H1 (cell line): ENCODE results near the gene TSSK6. TPM values are rescaled to one million over a fixed set of nuclear protein-coding genes. Genes with fewer than 3 reads are reported as not detected.

Experiments
- CTCF ChIA-PET: fragments of 300-600 bp; sonication (Branson Sonifier 250); formaldehyde crosslinking; loops from one replicate; lab custom pipeline; 2021; ENCODE audit not compliant: partially characterized antibody; lab: Charles Lee
- POLR2A ChIA-PET: fragments of 300-600 bp; sonication (Branson Sonifier 250); formaldehyde crosslinking; loops from one replicate; lab custom pipeline; 2021; ENCODE audit warnings: inconsistent platforms; ENCODE audit not compliant: partially characterized antibody; lab: Charles Lee
- DNase-seq, 2 experiments: peaks; one replicate each; pipeline versions ENCODE4 v3.0.0 to v3.0.0-alpha.2; 2010 to 2022; ENCODE audit warnings: low spot score in 2 of 2, low read depth in 1 of 2, mixed read lengths in 1 of 2
- FAIRE-seq: peaks from 2 replicates; lab custom pipeline; 2011; peaks lifted over from hg19 to GRCh38; lab: Jason Lieb, UNC
- H2AFZ ChIP-seq: 2 replicates; pipeline ENCODE4 v1.8.1; 2012; ENCODE audit warnings: low read length, inconsistent platforms
- H2AK5ac ChIP-seq: 2 replicates; pipeline ENCODE4 v1.6.1; 2013; ENCODE audit warnings: low read depth, low read length
- H2BK120ac ChIP-seq: replicated peaks from 2 replicates; pipeline ENCODE3; 2013; ENCODE audit warnings: low read depth, low read length, inconsistent platforms
- H2BK12ac ChIP-seq: 2 replicates; pipeline ENCODE4 v1.6.1; 2013; ENCODE audit warnings: low read depth, low read length
- H2BK15ac ChIP-seq: 2 replicates; pipeline ENCODE4 v1.6.1; 2013; ENCODE audit warnings: low read length
- H2BK20ac ChIP-seq: 2 replicates; pipeline ENCODE4 v1.6.1; 2013; ENCODE audit warnings: low read length
- H2BK5ac ChIP-seq: 2 replicates; pipeline ENCODE4 v1.6.1; 2013; ENCODE audit warnings: low read depth, low read length
- H3K14ac ChIP-seq: 2 replicates; pipeline ENCODE4 v1.6.1; 2013; ENCODE audit warnings: inconsistent platforms; ENCODE audit not compliant: insufficient read length
- H3K18ac ChIP-seq: 2 replicates; pipeline ENCODE4 v1.6.1; 2013; ENCODE audit warnings: low read length; ENCODE audit errors: extremely low read depth
- H3K23ac ChIP-seq: 2 replicates; pipeline ENCODE4 v1.6.1; 2013; ENCODE audit warnings: inconsistent platforms; ENCODE audit not compliant: insufficient read length
- H3K23me2 ChIP-seq: 2 replicates; pipeline ENCODE4 v1.6.1; 2013; ENCODE audit warnings: low read depth, low read length
- H3K27ac ChIP-seq: 2 replicates; pipeline ENCODE4 v1.6.1; 2011; ENCODE audit warnings: low read depth, low read length, inconsistent platforms
- H3K27me3 ChIP-seq, 4 experiments: replicated peaks in 1 of 4; 1 replicate in 1 of 4; 2 replicates in 3 of 4; pipeline versions ENCODE4 v1.6.1 to v1.8.1; 2011 to 2013; ENCODE audit warnings: low read length in 3 of 4, mild to moderate bottlenecking in 3 of 4, inconsistent platforms in 2 of 4, mixed read lengths in 2 of 4, moderate library complexity in 1 of 4; ENCODE audit not compliant: control insufficient read depth in 3 of 4, insufficient read depth in 3 of 4; ENCODE audit errors: extremely low read depth in 1 of 4
- H3K36me3 ChIP-seq, 4 experiments: 2 replicates each; pipeline versions ENCODE4 v1.6.1 to v1.8.1; 2011 to 2013; ENCODE audit warnings: mild to moderate bottlenecking in 4 of 4, low read length in 3 of 4, moderate library complexity in 2 of 4, control low read depth in 1 of 4, inconsistent platforms in 1 of 4; ENCODE audit not compliant: insufficient read depth in 4 of 4, control insufficient read depth in 2 of 4
- H3K4ac ChIP-seq: replicated peaks from 2 replicates; pipeline ENCODE3; 2013; ENCODE audit warnings: low read length, low read depth, mixed read lengths, inconsistent platforms; ENCODE audit not compliant: insufficient read length
- H3K4me1 ChIP-seq, 4 experiments: replicated peaks in 1 of 4; 1 replicate in 1 of 4; 2 replicates in 3 of 4; pipeline versions ENCODE4 v1.6.1 to v1.8.1; 2011 to 2013; ENCODE audit warnings: low read length in 3 of 4, inconsistent platforms in 2 of 4, mixed read lengths in 1 of 4; ENCODE audit not compliant: insufficient read depth in 4 of 4, control insufficient read depth in 3 of 4
- H3K4me2 ChIP-seq, 2 experiments: 2 replicates each; pipeline versions ENCODE4 v1.6.1 to v1.8.1; 2011 to 2013; ENCODE audit warnings: low read depth in 2 of 2, low read length in 2 of 2, control low read depth in 1 of 2, inconsistent platforms in 1 of 2, mild to moderate bottlenecking in 1 of 2; ENCODE audit not compliant: insufficient read depth in 1 of 2
- H3K4me3 ChIP-seq, 4 experiments: fragments of 200-600, 300-600 bp in 1 of 4; sonication (generic), shearing (Covaris generic), sonication (Bioruptor Twin) in 1 of 4; 2 replicates each; pipeline versions ENCODE4 v1.5.1 to v1.8.1; 2011 to 2016; ENCODE audit warnings: low read length in 4 of 4, low read depth in 3 of 4, control low read depth in 2 of 4, inconsistent platforms in 2 of 4, mild to moderate bottlenecking in 2 of 4, mixed read lengths in 1 of 4, moderate library complexity in 1 of 4; ENCODE audit not compliant: insufficient read depth in 2 of 4; ENCODE audit errors: extremely low read depth in 1 of 4
- H3K56ac ChIP-seq: replicated peaks from 2 replicates; pipeline ENCODE3; 2013; ENCODE audit warnings: low read depth, mild to moderate bottlenecking, mixed read lengths, low read length, inconsistent platforms; ENCODE audit not compliant: insufficient read length
- H3K79me1 ChIP-seq: 2 replicates; pipeline ENCODE4 v1.6.1; 2013; ENCODE audit warnings: low read depth, low read length, control low read depth
- H3K79me2 ChIP-seq, 2 experiments: 2 replicates each; pipeline versions ENCODE4 v1.6.1 to v1.8.1; 2012 to 2013; ENCODE audit warnings: low read length in 2 of 2, mild to moderate bottlenecking in 2 of 2, inconsistent platforms in 1 of 2; ENCODE audit not compliant: insufficient read depth in 2 of 2, control insufficient read depth in 1 of 2
- H3K9ac ChIP-seq, 4 experiments: replicated peaks in 1 of 4; 1 replicate in 1 of 4; 2 replicates in 3 of 4; pipeline versions ENCODE4 v1.6.1 to v1.8.1; 2011 to 2013; ENCODE audit warnings: low read depth in 3 of 4, low read length in 3 of 4, control low read depth in 2 of 4, mild to moderate bottlenecking in 2 of 4, moderate library complexity in 2 of 4, inconsistent platforms in 1 of 4; ENCODE audit errors: extremely low read depth in 1 of 4
- H3K9me3 ChIP-seq, 2 experiments: 2 replicates each; pipeline versions ENCODE4 v1.6.1 to v1.8.1; 2012 to 2013; ENCODE audit warnings: mild to moderate bottlenecking in 2 of 2, moderate library complexity in 2 of 2, control low read depth in 1 of 2, inconsistent platforms in 1 of 2, low read depth in 1 of 2, low read length in 1 of 2, mixed read lengths in 1 of 2; ENCODE audit not compliant: insufficient read depth in 2 of 2
- H4K20me1 ChIP-seq, 2 experiments: replicated peaks in 1 of 2; 2 replicates each; pipeline versions ENCODE3 to v1.8.1; 2011 to 2013; ENCODE audit warnings: inconsistent platforms in 2 of 2, low read length in 2 of 2, mild to moderate bottlenecking in 1 of 2; ENCODE audit not compliant: insufficient read depth in 2 of 2, control insufficient read depth in 1 of 2
- H4K5ac ChIP-seq: 2 replicates; pipeline ENCODE4 v1.6.1; 2013; ENCODE audit warnings: low read length, low read depth, mixed read lengths, inconsistent platforms; ENCODE audit not compliant: insufficient read length
- H4K8ac ChIP-seq: 2 replicates; pipeline ENCODE4 v1.8.0; 2013; ENCODE audit warnings: mild to moderate bottlenecking, moderate library complexity, low read length, inconsistent platforms; ENCODE audit not compliant: insufficient read depth; ENCODE audit errors: extremely low read depth
- H4K91ac ChIP-seq: replicated peaks from 2 replicates; pipeline ENCODE3; 2013; ENCODE audit warnings: low read length, mixed read lengths, inconsistent platforms; ENCODE audit not compliant: insufficient read length
- BRCA1 ChIP-seq: IDR thresholded peaks from 2 replicates; pipeline ENCODE4 v1.6.1; 2012; ENCODE audit warnings: low read depth, low read length, improper control_type of control experiment
- CREB1 ChIP-seq: IDR thresholded peaks from 2 replicates; pipeline ENCODE4 v1.6.1; 2012; ENCODE audit warnings: inconsistent platforms
- POLR2A ChIP-seq, 2 experiments: IDR thresholded peaks; 1 replicate in 1 of 2; 2 replicates in 1 of 2; pipeline ENCODE4 v1.6.1; 2011; ENCODE audit warnings: low read depth in 2 of 2, low read length in 2 of 2, mild to moderate bottlenecking in 2 of 2; ENCODE audit errors: control extremely low read depth in 1 of 2
- POU5F1 ChIP-seq: IDR thresholded peaks from 2 replicates; pipeline ENCODE4 v1.6.1; 2011; ENCODE audit warnings: low read depth, mild to moderate bottlenecking, low read length, moderate library complexity
- RAD21 ChIP-seq, 2 experiments: IDR thresholded peaks in 1 of 2; conservative IDR thresholded peaks in 1 of 2; 2 replicates each; pipeline ENCODE4 v1.6.1; 2011; ENCODE audit warnings: low read depth in 2 of 2, low read length in 2 of 2, improper control_type of control experiment in 1 of 2, inconsistent platforms in 1 of 2, mild to moderate bottlenecking in 1 of 2, moderate library complexity in 1 of 2
- SRF ChIP-seq: IDR thresholded peaks from 2 replicates; pipeline ENCODE4 v1.6.1; 2011; ENCODE audit warnings: mild to moderate bottlenecking, low read depth, low read length, moderate library complexity
- TBP ChIP-seq: IDR thresholded peaks from 2 replicates; pipeline ENCODE4 v1.6.1; 2011; ENCODE audit warnings: low read depth, low read length, improper control_type of control experiment
- whole genome bisulfite sequencing, 2 experiments: shearing (Covaris generic) in 1 of 2; methylation state at CpG; one replicate each; pipeline versions ENCODE4 v1.1.6 to v1.1.7; 2013 to 2015; ENCODE audit warnings: low lambda C conversion rate in 2 of 2, mixed read lengths in 2 of 2, inconsistent platforms in 1 of 2, low coverage in 1 of 2, missing lambda C conversion rate in 1 of 2; ENCODE audit not compliant: insufficient replicate concordance in 2 of 2, insufficient coverage in 1 of 2, insufficient read length in 1 of 2; ENCODE audit errors: extremely low coverage in 1 of 2, missing lambda C conversion rate in 1 of 2; 5-methylcytosine and 5-hydroxymethylcytosine counted together
- polyA plus RNA-seq, 7 experiments: library from polyadenylated mRNA; depleted of rRNA in 3 of 7; stranded (reverse) in 5 of 7; unstranded in 2 of 7; fragments of >200 nt in 5 of 7; fragments of 200-250 nt in 2 of 7; gene quantifications; 1 replicate in 5 of 7; 2 replicates in 1 of 7; 4 replicates in 1 of 7; pipeline versions ENCODE4 v1.2.1 to v1.2.3, GENCODE V29; 2011 to 2013; ENCODE audit warnings: missing spikeins in 2 of 7, mixed read lengths in 2 of 7
- total RNA-seq: library from RNA; stranded (reverse); fragmentation: NEBNext Ultra II Directional; extraction: Animal tissue kit (Norgen Biotek cat#: 25700); gene quantifications from 2 replicates; pipeline ENCODE4 v1.2.1, GENCODE V29; 2021
- TF ChIP-seq, protein P1 (sequence below): IDR thresholded peaks from 2 replicates; pipeline ENCODE4 v1.6.1; 2012; ENCODE audit warnings: low read length, inconsistent platforms

TSSK6 gene
- total and polyA plus RNA-seq, 2 of the 8 experiments (the other 6 are each of a cell fraction or from before 2014, with no cell fraction given) = 3.6 to 7.8 TPM

DNA sequence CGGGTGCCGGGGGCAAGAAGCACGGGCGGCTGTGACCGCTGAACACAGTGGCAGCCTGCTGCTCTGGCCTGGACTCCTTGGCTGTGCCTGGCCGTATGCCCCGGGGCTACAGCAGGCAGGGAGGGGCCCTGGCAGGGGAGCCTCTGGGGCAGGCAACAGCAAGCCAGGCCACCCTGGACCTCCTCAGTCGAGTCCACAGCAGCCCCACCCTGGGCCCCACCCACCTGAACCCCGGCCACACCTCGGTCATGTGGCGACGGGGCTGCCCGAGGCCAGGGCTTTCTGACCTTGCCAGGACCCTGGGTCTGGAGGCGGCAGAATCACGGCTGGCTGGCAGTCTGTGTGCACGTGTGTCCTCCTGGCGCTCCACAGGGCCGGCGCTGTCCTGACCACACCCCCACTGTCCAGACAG is 31.4 kb upstream of the TSSK6 start:
- H2BK15ac ChIP-seq = no peak overlapping the region
- H3K4me1 ChIP-seq = no peaks in the 10 kb centered on the region; a peak in 3 of 7 replicates
- no peaks in the 10 kb centered on the region for H3K23me2 ChIP-seq
- no peak for FAIRE-seq
- H2AK5ac ChIP-seq = no peak overlapping the region
- H3K27ac ChIP-seq = no peak overlapping the region
- no peak overlapping the region for H2BK120ac ChIP-seq
- CTCF ChIA-PET = interaction anchor here (1.1 to 15.7 kb wide), 5 partner anchors 11 to 97 kb away, joined by 3 to 223 read pairs (median 4); partner anchors contain the start of gene GMIP
- no peaks in the 10 kb centered on the region for H3K9me3 ChIP-seq
- H4K91ac ChIP-seq = no peak overlapping the region
- H3K4ac ChIP-seq = no peak overlapping the region
- H2BK5ac ChIP-seq = no peak overlapping the region
- no peak overlapping the region for H2BK12ac ChIP-seq
- no peak overlapping the region for H3K4me3 ChIP-seq
- DNase-seq = no peak
- H3K79me2 ChIP-seq = no peaks in the 10 kb centered on the region
- H3K9ac ChIP-seq = no peak overlapping the region
- H3K36me3 ChIP-seq = no peaks in the 10 kb centered on the region
- no peaks in the 10 kb centered on the region for H4K20me1 ChIP-seq
- H3K56ac ChIP-seq = no peak overlapping the region
- H3K23ac ChIP-seq = no peak overlapping the region
- POLR2A ChIA-PET = interaction anchor here (0.8 to 2.3 kb wide), 3 partner anchors 13 to 14 kb away, joined by 3 to 7 read pairs (median 7); no protein-coding TSS in a partner anchor
- H3K4me2 ChIP-seq = no peak overlapping the region
- H2AFZ ChIP-seq = no peak overlapping the region
- no peak overlapping the region for H2BK20ac ChIP-seq
- no peak overlapping the region for H3K14ac ChIP-seq
- H3K79me1 ChIP-seq = no peaks in the 10 kb centered on the region
- H3K18ac ChIP-seq = no peak overlapping the region
- no peak overlapping the region for H4K5ac ChIP-seq
- 90% methylated on average over 8 of the region's 19 CpGs; no CpG with 5 or more reads in 1 of the 2 experiments for WGBS, 2 experiments
- H3K27me3 ChIP-seq = no peaks in the 10 kb centered on the region; a peak in 1 of 7 replicates
- H4K8ac ChIP-seq = no peak overlapping the region
- no peak for TF ChIP-seq TBP
- TF ChIP-seq BRCA1 = no peak
- no peak for TF ChIP-seq CREB1
- TF ChIP-seq POLR2A (IDR thresholded peaks at IDR 0.05; ENCODE audit: control extremely low read depth in 1 of 2, low read depth in 2 of 2, low read length in 2 of 2) = no peak
- TF ChIP-seq POU5F1 = no peak
- TF ChIP-seq, protein P1, sequence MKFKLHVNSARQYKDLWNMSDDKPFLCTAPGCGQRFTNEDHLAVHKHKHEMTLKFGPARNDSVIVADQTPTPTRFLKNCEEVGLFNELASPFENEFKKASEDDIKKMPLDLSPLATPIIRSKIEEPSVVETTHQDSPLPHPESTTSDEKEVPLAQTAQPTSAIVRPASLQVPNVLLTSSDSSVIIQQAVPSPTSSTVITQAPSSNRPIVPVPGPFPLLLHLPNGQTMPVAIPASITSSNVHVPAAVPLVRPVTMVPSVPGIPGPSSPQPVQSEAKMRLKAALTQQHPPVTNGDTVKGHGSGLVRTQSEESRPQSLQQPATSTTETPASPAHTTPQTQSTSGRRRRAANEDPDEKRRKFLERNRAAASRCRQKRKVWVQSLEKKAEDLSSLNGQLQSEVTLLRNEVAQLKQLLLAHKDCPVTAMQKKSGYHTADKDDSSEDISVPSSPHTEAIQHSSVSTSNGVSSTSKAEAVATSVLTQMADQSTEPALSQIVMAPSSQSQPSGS = no peak
- TF ChIP-seq SRF = no peak
- no peak for TF ChIP-seq RAD21 (IDR thresholded peaks at IDR 0.05 in 1 of 2, conservative IDR thresholded peaks at IDR 0.05 in 1 of 2; ENCODE audit: low read depth in 2 of 2, low read length in 2 of 2)
